B cell (primary cell): Measurements from ENCODE around the gene COMT. TPM values are rescaled to one million over a fixed set of nuclear protein-coding genes. Genes with fewer than 3 reads are reported as not detected.
"Not testable (repeated sequence)": the region's sequence is repeated elsewhere in the genome, so short reads cannot be mapped to it uniquely, and the experiment has no call there.

Source experiments
- ATAC-seq: fragments of 200-7000 bp; cut with Tn5 transposase; one replicate; pipeline ENCODE4 v1.10.0; 2021; ENCODE audit warnings: low read depth, mild to moderate bottlenecking, moderate number of reproducible peaks, moderate library complexity
- CTCF ChIA-PET: fragments of 350-600 bp; sonication (Branson Sonifier 250); formaldehyde crosslinking; loops from one replicate; lab custom pipeline; 2021; ENCODE audit warnings: antibody characterized with exemption, inconsistent platforms; lab: Charles Lee
- POLR2A ChIA-PET: fragments of 350-600 bp; sonication (Branson Sonifier 250); formaldehyde crosslinking; loops from one replicate; lab custom pipeline; 2021; ENCODE audit warnings: antibody characterized with exemption; lab: Charles Lee
- DNase-seq: peaks from one replicate; pipeline ENCODE4 v3.0.0; 2013
- H2AFZ ChIP-seq: 2 replicates; pipeline ENCODE4 v1.6.1; 2012; ENCODE audit warnings: mild to moderate bottlenecking, low read depth, low read length; ENCODE audit not compliant: insufficient read depth, poor library complexity, severe bottlenecking
- H3K27ac ChIP-seq, 2 donors: 1 replicate in 1 of 2; 2 replicates in 1 of 2; pipeline ENCODE4 v1.5.1; 2012 to 2013; ENCODE audit warnings: low read length in 2 of 2, mild to moderate bottlenecking in 2 of 2, moderate library complexity in 1 of 2
- H3K27me3 ChIP-seq, 4 experiments: fragments of 200-600 bp in 1 of 4; sonication (generic) in 1 of 4; replicated peaks in 1 of 4; 1 replicate in 2 of 4; 2 replicates in 2 of 4; pipeline versions ENCODE4 v1.6.1 to v1.7.0; 2013 to 2016; ENCODE audit warnings: low read length in 3 of 4, mild to moderate bottlenecking in 2 of 4, mixed read lengths in 1 of 4, moderate library complexity in 1 of 4; ENCODE audit not compliant: insufficient read depth in 4 of 4, control insufficient read depth in 3 of 4; ENCODE audit errors: control extremely low read depth in 1 of 4
- H3K36me3 ChIP-seq, 2 experiments: replicated peaks in 1 of 2; 1 replicate in 1 of 2; 2 replicates in 1 of 2; pipeline versions ENCODE4 v1.6.1 to v1.7.1; 2013; ENCODE audit warnings: low read length in 1 of 2; ENCODE audit not compliant: insufficient read depth in 2 of 2, control insufficient read depth in 1 of 2; ENCODE audit errors: control extremely low read depth in 1 of 2, extremely low read depth in 1 of 2
- H3K4me1 ChIP-seq, 2 donors: fragments of 200-600 bp in 1 of 2; sonication (generic) in 1 of 2; 1 replicate in 1 of 2; 2 replicates in 1 of 2; pipeline versions ENCODE4 v1.5.1 to v1.6.1; 2013 to 2017; ENCODE audit warnings: low read length in 2 of 2; ENCODE audit not compliant: control insufficient read depth in 2 of 2, insufficient read depth in 2 of 2
- H3K4me2 ChIP-seq: replicated peaks from 2 replicates; pipeline ENCODE3; 2012; ENCODE audit warnings: mild to moderate bottlenecking, low read depth, low read length; ENCODE audit not compliant: poor library complexity, severe bottlenecking
- H3K4me3 ChIP-seq, 5 experiments: fragments of 200-600 bp in 1 of 5; sonication (generic) in 1 of 5; 1 replicate in 3 of 5; 2 replicates in 2 of 5; pipeline versions ENCODE4 v1.5.1 to v1.7.0; 2011 to 2016; ENCODE audit warnings: low read length in 4 of 5, mild to moderate bottlenecking in 4 of 5, low read depth in 2 of 5, control low read depth in 1 of 5, moderate library complexity in 1 of 5; ENCODE audit not compliant: insufficient read depth in 1 of 5; ENCODE audit errors: control extremely low read depth in 1 of 5, extremely low read depth in 1 of 5
- H3K79me2 ChIP-seq: fragments of 200-600 bp; sonication (generic); one replicate; pipeline ENCODE4 v1.6.0; 2016; ENCODE audit warnings: low read length; ENCODE audit not compliant: control insufficient read depth, insufficient read depth
- H3K9ac ChIP-seq: fragments of 200-600 bp; sonication (generic); 2 replicates; pipeline ENCODE4 v1.6.1; 2017; ENCODE audit warnings: mild to moderate bottlenecking, low read length, moderate library complexity
- H3K9me3 ChIP-seq, 3 donors: one replicate each; pipeline versions ENCODE4 v1.6.1 to v1.7.1; 2013; ENCODE audit warnings: low read length in 2 of 3; ENCODE audit not compliant: control insufficient read depth in 2 of 3, insufficient read depth in 1 of 3; ENCODE audit errors: control extremely low read depth in 1 of 3
- H4K20me1 ChIP-seq: 2 replicates; pipeline ENCODE4 v1.6.0; 2012; ENCODE audit warnings: mild to moderate bottlenecking, low read length; ENCODE audit not compliant: insufficient read depth, control insufficient read depth, poor library complexity, severe bottlenecking
- H3K27ac Mint-ChIP-seq: one replicate; pipeline ENCODE4 v1.8.0; 2021; ENCODE audit warnings: mixed read lengths
- H3K27me3 Mint-ChIP-seq: one replicate; pipeline ENCODE4 v1.8.0; 2021; ENCODE audit warnings: mixed read lengths
- H3K4me1 Mint-ChIP-seq: one replicate; pipeline ENCODE4 v1.8.0; 2021; ENCODE audit warnings: mixed read lengths
- H3K4me3 Mint-ChIP-seq: one replicate; pipeline ENCODE4 v1.8.0; 2021; ENCODE audit warnings: mixed read lengths
- H3K9me3 Mint-ChIP-seq: one replicate; pipeline ENCODE4 v1.8.0; 2022; ENCODE audit warnings: mixed read lengths; ENCODE audit not compliant: insufficient read depth
- WGBS: methylation state at CpG from one replicate; pipeline ENCODE4 v1.1.5; 2013; ENCODE audit warnings: missing lambda C conversion rate; ENCODE audit not compliant: insufficient coverage; 5-methylcytosine and 5-hydroxymethylcytosine counted together
- intact Hi-C: fragments of 100-400 bp; cut with micrococcal nuclease; formaldehyde crosslinking; loops from one replicate; pipeline ENCODE4 v1.10.0; 2022
- polyA plus RNA-seq: library from polyadenylated mRNA; depleted of rRNA; stranded (reverse); fragments of >200 nt; gene quantifications from 2 replicates; pipeline ENCODE4 v1.2.3, GENCODE V29; 2012
- total RNA-seq, 2 donors: library from RNA; stranded (reverse); fragments of 120-200 nt in 1 of 2; gene quantifications; 1 replicate in 1 of 2; 2 replicates in 1 of 2; pipeline versions ENCODE4 v1.2.3 to v1.2.4, GENCODE V29; 2013 to 2022

COMT gene
- total and polyA plus RNA-seq, 2 donors (not counting 1 experiment from before 2014, with no cell fraction given) = 32.6 to 58.3 TPM

GRCh38 chr22:19906864-19907263 lies 34.7 kb upstream of the COMT start:
- H3K27me3 ChIP-seq, H3K27ac Mint-ChIP-seq, H3K4me1 ChIP-seq, H3K27ac ChIP-seq, H3K4me1 Mint-ChIP-seq, H3K9me3 ChIP-seq, H3K4me3 ChIP-seq, POLR2A ChIA-PET, H3K79me2 ChIP-seq, H3K9me3 Mint-ChIP-seq, DNase-seq, H3K9ac ChIP-seq, H4K20me1 ChIP-seq, H2AFZ ChIP-seq, H3K4me2 ChIP-seq, H3K27me3 Mint-ChIP-seq, H3K4me3 Mint-ChIP-seq, intact Hi-C loops, ATAC-seq: not testable (repeated sequence)
- peaks cover 0 to 12% of the 10 kb centered on the region in 2 experiments for H3K36me3 ChIP-seq
- CTCF ChIA-PET = interaction anchor here (0.7 to 1.7 kb wide), 2 partner anchors 134 to 177 kb away, joined by 3 to 9 read pairs; no protein-coding TSS in a partner anchor
- 95% methylated on average over 13 of the region's 25 CpGs for WGBS

- H3K4me1 Mint-ChIP-seq, H3K9me3 ChIP-seq, H3K79me2 ChIP-seq, H3K4me3 ChIP-seq, H3K4me3 Mint-ChIP-seq, DNase-seq, H3K4me2 ChIP-seq, intact Hi-C loops, H3K9me3 Mint-ChIP-seq, H3K9ac ChIP-seq, H3K27ac Mint-ChIP-seq, H3K27ac ChIP-seq, ATAC-seq, H3K4me1 ChIP-seq, H3K27me3 ChIP-seq, H4K20me1 ChIP-seq, H3K27me3 Mint-ChIP-seq, H2AFZ ChIP-seq, POLR2A ChIA-PET: not testable (repeated sequence)
- CTCF ChIA-PET = interaction anchor here (1.5 kb wide), 1 partner anchor 177 kb away, joined by 8 read pairs; no protein-coding TSS in a partner anchor
- H3K36me3 ChIP-seq = peaks cover 0 to 21% of the 10 kb centered on the region in 2 experiments
- 88% methylated on average over 16 of the region's 16 CpGs for WGBS
These were observed 33.7 kb upstream of the COMT start for GRCh38 chr22:19907902-19908301.
